BJ (cell line): Measurements from ENCODE around the gene AKNA. TPM values are rescaled to one million over a fixed set of nuclear protein-coding genes. Genes with fewer than 3 reads are reported as not detected.

Experiments used
- CTCF ChIA-PET: fragments of 350-600 bp; formaldehyde crosslinking; extraction: SDS; loops from one replicate; lab custom pipeline; 2021; ENCODE audit warnings: antibody characterized with exemption, inconsistent platforms; lab: Yijun Ruan, JAX
- POLR2A ChIA-PET: fragments of 300-600 bp; sonication (Branson Sonifier 250); formaldehyde crosslinking; extraction: SDS; loops from one replicate; lab custom pipeline; 2021; ENCODE audit warnings: antibody characterized with exemption; lab: Charles Lee
- DNase-seq: peaks from one replicate; pipeline ENCODE4 v3.0.0-alpha.2; 2011; ENCODE audit warnings: low read depth
- H3K27me3 ChIP-seq: 2 replicates; pipeline ENCODE4 v1.6.0; 2011; ENCODE audit warnings: low read length; ENCODE audit not compliant: control insufficient read depth, insufficient read depth
- H3K36me3 ChIP-seq: 2 replicates; pipeline ENCODE4 v1.5.1; 2011; ENCODE audit warnings: low read length; ENCODE audit not compliant: control insufficient read depth, insufficient read depth
- H3K4me3 ChIP-seq: 2 replicates; pipeline ENCODE4 v1.5.1; 2011; ENCODE audit warnings: low read depth, mild to moderate bottlenecking, control low read depth, low read length
- CTCF ChIP-seq: IDR thresholded peaks from 2 replicates; pipeline ENCODE4 v1.5.1; 2011; ENCODE audit warnings: low read depth, mild to moderate bottlenecking, control low read depth, inconsistent platforms, low read length, moderate library complexity; ENCODE audit not compliant: insufficient read depth
- polyA plus RNA-seq: library from polyadenylated mRNA; depleted of rRNA; stranded (reverse); fragments of >200 nt; gene quantifications from 2 replicates; pipeline ENCODE4 v1.2.3, GENCODE V29; 2011

Gene AKNA
- polyA plus RNA-seq, 1 experiment, result 11.8 TPM

- TF ChIP-seq CTCF, result no peak
- Histone ChIP-seq H3K4me3 (no peak overlapping the region), H3K27me3 (no peaks in the 10 kb centered on the region), H3K36me3 (peaks cover 44% of the 10 kb centered on the region)
- CTCF ChIA-PET, result no interaction called here
- POLR2A ChIA-PET, result no interaction called here
- no peak for DNase-seq
These were observed 46.5 kb downstream of the AKNA start for GRCh38 chr9:114341152-114341830.

- Histone ChIP-seq H3K4me3 (no peak overlapping the region), H3K36me3 (peaks cover 39% of the 10 kb centered on the region), H3K27me3 (no peaks in the 10 kb centered on the region)
- DNase-seq, result no peak
- ChIA-PET POLR2A (no interaction called here), CTCF (interaction anchor here (0.6 to 2.0 kb wide), 18 partner anchors 8 to 325 kb away, joined by 3 to 8 read pairs (median 4); partner anchors contain the start of gene AKNA)
- TF ChIP-seq CTCF, result peak; percentile 94
These were observed 48.5 kb downstream of the AKNA start for GRCh38 chr9:114339130-114339908.

- H3K4me3 ChIP-seq, result no peak overlapping the region
- POLR2A ChIA-PET, result no interaction called here
- H3K27me3 ChIP-seq, result no peaks in the 10 kb centered on the region
- peaks cover 32% of the 10 kb centered on the region for H3K36me3 ChIP-seq
- TF ChIP-seq CTCF, result no peak
- CTCF ChIA-PET, result interaction anchor here (0.8 to 2.0 kb wide), 11 partner anchors 9 to 315 kb away, joined by 3 to 8 read pairs (median 5); partner anchors contain the start of gene AKNA
- no peak for DNase-seq
These were observed 49.6 kb downstream of the AKNA start for GRCh38 chr9:114338187-114338586.

GRCh38 chr9:114336699-114337395 is 50.9 kb downstream of the AKNA start:
- DNase-seq, result no peak
- peaks cover 31% of the 10 kb centered on the region for H3K36me3 ChIP-seq
- POLR2A ChIA-PET, result no interaction called here
- H3K4me3 ChIP-seq, result no peak overlapping the region
- no peaks in the 10 kb centered on the region for H3K27me3 ChIP-seq
- no peak for TF ChIP-seq CTCF
- CTCF ChIA-PET, result interaction anchor here (1.2 to 1.5 kb wide), 2 partner anchors 69 to 247 kb away, joined by 3 read pairs; no protein-coding TSS in a partner anchor
